Endothelial cell (in vitro differentiated cells): ENCODE measurements around the gene CSE1L. TPM values are rescaled to one million over a fixed set of nuclear protein-coding genes. Genes with fewer than 3 reads are reported as not detected.

ENCODE experiments used
- DNase-seq: peaks from one replicate; pipeline ENCODE4 v3.0.0; 2021; ENCODE audit warnings: low spot score
- H3K27ac Mint-ChIP-seq: one replicate; pipeline ENCODE4 v1.8.0; 2021; ENCODE audit warnings: mixed read lengths, inconsistent platforms; ENCODE audit not compliant: unreplicated experiment
- H3K27me3 Mint-ChIP-seq: one replicate; pipeline ENCODE4 v1.8.0; 2021; ENCODE audit warnings: mild to moderate bottlenecking, moderate library complexity, mixed read lengths, inconsistent platforms; ENCODE audit not compliant: unreplicated experiment
- H3K36me3 Mint-ChIP-seq: one replicate; pipeline ENCODE4 v1.8.0; 2021; ENCODE audit warnings: mild to moderate bottlenecking, low read depth, mixed read lengths, inconsistent platforms; ENCODE audit not compliant: unreplicated experiment
- H3K4me1 Mint-ChIP-seq: one replicate; pipeline ENCODE4 v1.8.0; 2021; ENCODE audit warnings: mild to moderate bottlenecking, mixed read lengths, inconsistent platforms; ENCODE audit not compliant: unreplicated experiment
- H3K4me3 Mint-ChIP-seq: one replicate; pipeline ENCODE4 v1.8.0; 2021; ENCODE audit warnings: mild to moderate bottlenecking, mixed read lengths, inconsistent platforms; ENCODE audit not compliant: unreplicated experiment
- H3K9me3 Mint-ChIP-seq: one replicate; pipeline ENCODE4 v1.8.0; 2021; ENCODE audit warnings: mixed read lengths, inconsistent platforms; ENCODE audit not compliant: unreplicated experiment
- CTCF ChIP-seq: fragments of 200-600 bp; sonication (generic); IDR thresholded peaks from one replicate; pipeline ENCODE4 v1.5.0; 2021; ENCODE audit warnings: antibody characterized with exemption; ENCODE audit not compliant: unreplicated experiment
- total RNA-seq: library from RNA; stranded (reverse); fragmentation: NEBNext Ultra II Directional; extraction: Animal tissue kit (Norgen Biotek cat#: 25700); gene quantifications from one replicate; pipeline ENCODE4 v1.2.1, GENCODE V29; 2021; ENCODE audit not compliant: unreplicated experiment

CSE1L gene
- total RNA-seq, 1 donor from 2014 or later: 54.7 TPM

- TF ChIP-seq CTCF: no peak
- no peak for DNase-seq
- no peak overlapping the region for H3K27ac Mint-ChIP-seq
- H3K4me1 Mint-ChIP-seq: no peaks in the 10 kb centered on the region
- peaks cover 19% of the 10 kb centered on the region for H3K36me3 Mint-ChIP-seq
- no peaks in the 10 kb centered on the region for H3K27me3 Mint-ChIP-seq
- H3K4me3 Mint-ChIP-seq: no peak overlapping the region
- no peaks in the 10 kb centered on the region for H3K9me3 Mint-ChIP-seq
Measured at GRCh38 chr20:49030954-49031619, 15.0 kb upstream of the CSE1L start.

GRCh38 chr20:49032455-49032854 is 13.7 kb upstream of the CSE1L start:
- Mint-ChIP-seq H3K27ac (no peak overlapping the region), H3K27me3 (no peaks in the 10 kb centered on the region), H3K4me3 (no peak overlapping the region), H3K9me3 (no peaks in the 10 kb centered on the region), H3K4me1 (no peaks in the 10 kb centered on the region), H3K36me3 (peaks cover 19% of the 10 kb centered on the region)
- no peak for TF ChIP-seq CTCF
- DNase-seq: no peak

DNA sequence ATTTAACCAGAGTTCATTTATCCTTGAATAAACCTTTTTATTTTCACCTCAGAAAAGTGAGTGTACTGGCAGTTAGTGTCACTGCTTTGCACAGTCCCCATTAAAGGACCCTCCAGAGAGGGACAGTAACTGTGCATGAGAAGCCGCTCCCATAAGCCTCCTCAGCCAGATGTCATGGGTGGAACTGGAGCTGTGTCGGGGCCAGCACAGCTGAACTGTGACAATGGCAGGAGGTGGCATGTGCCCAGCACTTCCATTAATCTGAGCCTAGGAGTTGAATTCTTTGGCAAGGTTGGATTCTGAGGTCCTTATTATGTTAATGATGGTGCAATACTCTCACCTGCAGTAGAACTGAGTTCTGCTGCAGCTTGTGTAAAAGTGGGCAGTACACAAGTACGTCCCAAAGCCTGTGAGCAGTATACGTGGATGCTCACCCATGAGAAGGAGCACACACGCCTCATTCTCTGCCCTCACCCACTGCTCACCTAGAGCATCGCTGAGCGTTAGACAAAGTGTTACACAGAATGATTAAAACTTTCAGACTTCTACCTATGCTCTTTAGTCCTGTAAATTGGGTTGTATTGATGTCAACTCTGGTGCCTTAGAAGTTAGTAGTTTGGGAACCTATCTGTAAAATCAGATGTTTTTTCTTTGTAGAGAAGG is 11.9 kb upstream of the CSE1L start:
- H3K4me3 Mint-ChIP-seq: no peak overlapping the region

GRCh38 chr20:49037962-49038387 is 8.1 kb upstream of the CSE1L start:
- DNase-seq: no peak
- TF ChIP-seq CTCF: no peak
- no peaks in the 10 kb centered on the region for H3K4me1 Mint-ChIP-seq
- H3K27ac Mint-ChIP-seq: peak overlapping the region; percentile 45
- no peaks in the 10 kb centered on the region for H3K27me3 Mint-ChIP-seq
- no peak overlapping the region for H3K4me3 Mint-ChIP-seq
- H3K36me3 Mint-ChIP-seq: peaks cover 6% of the 10 kb centered on the region
- no peaks in the 10 kb centered on the region for H3K9me3 Mint-ChIP-seq

More for the DNA sequence above, 11.9 kb upstream of the CSE1L start:
- Mint-ChIP-seq H3K36me3 (peaks cover 10% of the 10 kb centered on the region), H3K4me1 (no peaks in the 10 kb centered on the region), H3K27me3 (no peaks in the 10 kb centered on the region), H3K27ac (no peak overlapping the region), H3K9me3 (no peaks in the 10 kb centered on the region)
- no peak for DNase-seq
- TF ChIP-seq CTCF: no peak

GRCh38 chr20:49039854-49040253 is 6.3 kb upstream of the CSE1L start:
- DNase-seq: no peak
- Mint-ChIP-seq H3K9me3 (no peaks in the 10 kb centered on the region), H3K27me3 (no peaks in the 10 kb centered on the region), H3K36me3 (peaks cover 4% of the 10 kb centered on the region), H3K4me1 (no peaks in the 10 kb centered on the region), H3K4me3 (peak overlapping the region; percentile 32), H3K27ac (no peak overlapping the region)
- no peak for TF ChIP-seq CTCF
